ENCODE measurements around the gene RAG1.

DNA sequence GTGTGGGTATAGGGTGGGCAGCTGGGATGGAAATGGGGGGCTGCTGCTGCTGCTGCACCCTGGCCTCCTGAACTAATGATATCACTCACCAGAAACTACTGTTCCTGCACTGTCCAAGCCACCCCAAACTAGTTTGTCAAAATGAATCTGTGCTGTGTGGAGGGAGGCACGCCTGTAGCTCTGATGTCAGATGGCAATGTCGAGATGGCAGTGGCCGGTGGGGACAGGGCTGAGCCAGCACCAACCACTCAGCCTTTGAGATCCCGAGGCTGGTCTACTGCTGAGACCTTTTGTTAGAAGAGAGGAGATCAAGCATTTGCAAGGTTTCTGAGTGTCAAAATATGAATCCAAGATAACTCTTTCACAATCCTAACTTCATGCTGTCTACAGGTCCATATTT lies 1.3 kb downstream of the RAG1 start:
- TF ChIP-seq, protein P1, sequence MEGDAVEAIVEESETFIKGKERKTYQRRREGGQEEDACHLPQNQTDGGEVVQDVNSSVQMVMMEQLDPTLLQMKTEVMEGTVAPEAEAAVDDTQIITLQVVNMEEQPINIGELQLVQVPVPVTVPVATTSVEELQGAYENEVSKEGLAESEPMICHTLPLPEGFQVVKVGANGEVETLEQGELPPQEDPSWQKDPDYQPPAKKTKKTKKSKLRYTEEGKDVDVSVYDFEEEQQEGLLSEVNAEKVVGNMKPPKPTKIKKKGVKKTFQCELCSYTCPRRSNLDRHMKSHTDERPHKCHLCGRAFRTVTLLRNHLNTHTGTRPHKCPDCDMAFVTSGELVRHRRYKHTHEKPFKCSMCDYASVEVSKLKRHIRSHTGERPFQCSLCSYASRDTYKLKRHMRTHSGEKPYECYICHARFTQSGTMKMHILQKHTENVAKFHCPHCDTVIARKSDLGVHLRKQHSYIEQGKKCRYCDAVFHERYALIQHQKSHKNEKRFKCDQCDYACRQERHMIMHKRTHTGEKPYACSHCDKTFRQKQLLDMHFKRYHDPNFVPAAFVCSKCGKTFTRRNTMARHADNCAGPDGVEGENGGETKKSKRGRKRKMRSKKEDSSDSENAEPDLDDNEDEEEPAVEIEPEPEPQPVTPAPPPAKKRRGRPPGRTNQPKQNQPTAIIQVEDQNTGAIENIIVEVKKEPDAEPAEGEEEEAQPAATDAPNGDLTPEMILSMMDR (IDR thresholded peaks at IDR 0.05), result no peak
- TF ChIP-seq POLR2AphosphoS5 (IDR thresholded peaks at IDR 0.05), result no peak

Data from suprapubic skin (tissue), 3 donors.